ENCODE measurements around the gene SRRD.
A peak's percentile ranks its signal among the peaks of the same experiment; 100 is the strongest.

SRRD gene

GRCh38 chr22:26463688-26464087, 20.0 kb upstream of the SRRD start:
- no peak for DNase-seq (ENCODE audit: low read depth)
- TF ChIP-seq CTCF (IDR thresholded peaks at IDR 0.05; ENCODE audit: low read length, missing control alignments): no peak
- no peak overlapping the region for H3K4me3 ChIP-seq (replicated peaks; ENCODE audit: low read depth, low read length)

GRCh38 chr22:26464312-26464711, 19.4 kb upstream of the SRRD start:
- no peak overlapping the region for H3K4me3 ChIP-seq (replicated peaks; ENCODE audit: low read depth, low read length)
- peak; percentile 29 for DNase-seq (ENCODE audit: low read depth)
- no peak for TF ChIP-seq CTCF (IDR thresholded peaks at IDR 0.05; ENCODE audit: low read length, missing control alignments)

- no peak for TF ChIP-seq CTCF (IDR thresholded peaks at IDR 0.05; ENCODE audit: low read length, missing control alignments)
- H3K4me3 ChIP-seq (replicated peaks; ENCODE audit: low read depth, low read length): no peak overlapping the region
- DNase-seq (ENCODE audit: low read depth): no peak
These were observed 17.5 kb upstream of the SRRD start for GRCh38 chr22:26466196-26466595.

- DNase-seq (ENCODE audit: low read depth): no peak
- H3K4me3 ChIP-seq (replicated peaks; ENCODE audit: low read depth, low read length): no peak overlapping the region
- no peak for TF ChIP-seq CTCF (IDR thresholded peaks at IDR 0.05; ENCODE audit: low read length, missing control alignments)
These were observed 12.9 kb upstream of the SRRD start for GRCh38 chr22:26470807-26471206.

- H3K4me3 ChIP-seq (replicated peaks; ENCODE audit: low read depth, low read length): no peak overlapping the region
- no peak for TF ChIP-seq CTCF (IDR thresholded peaks at IDR 0.05; ENCODE audit: low read length, missing control alignments)
- DNase-seq (ENCODE audit: low read depth): peak; percentile 53
These were observed 12.2 kb upstream of the SRRD start for GRCh38 chr22:26471522-26471921.

- no peak overlapping the region for H3K4me3 ChIP-seq (replicated peaks; ENCODE audit: low read depth, low read length)
- TF ChIP-seq CTCF (IDR thresholded peaks at IDR 0.05; ENCODE audit: low read length, missing control alignments): no peak
- DNase-seq (ENCODE audit: low read depth): no peak
These were observed 9.0 kb upstream of the SRRD start for GRCh38 chr22:26474682-26475081.

- H3K4me3 ChIP-seq (replicated peaks; ENCODE audit: low read depth, low read length): no peak overlapping the region
- peak; percentile 80 for DNase-seq (ENCODE audit: low read depth)
- no peak for TF ChIP-seq CTCF (IDR thresholded peaks at IDR 0.05; ENCODE audit: low read length, missing control alignments)
These were observed 6.9 kb upstream of the SRRD start for GRCh38 chr22:26476705-26477340.

Measured in fibroblast of pulmonary artery (primary cell).